Naive thymus-derived CD8-positive, alpha-beta T cell (primary cell): Measurements from ENCODE around the gene ABL1. TPM values are rescaled to one million over a fixed set of nuclear protein-coding genes. Genes with fewer than 3 reads are reported as not detected.
A peak's percentile ranks its signal among the peaks of the same experiment; 100 is the strongest.
"Not testable (repeated sequence)": the region's sequence is repeated elsewhere in the genome, so short reads cannot be mapped to it uniquely, and the experiment has no call there.

Experiments used
- ATAC-seq, 2 donors: fragments of 150-1000 bp; cut with Tn5 transposase in 1 of 2; sonication (Bioruptor Pico), chemical (Tn5 transposase) in 1 of 2; 1 replicate in 1 of 2; 2 replicates in 1 of 2; pipeline ENCODE4 v1.10.0; 2021; ENCODE audit warnings: mild to moderate bottlenecking in 2 of 2, moderate library complexity in 2 of 2
- POLR2A ChIA-PET: fragments of 350-600 bp; sonication (Branson Sonifier 250); formaldehyde crosslinking; loops from one replicate; lab custom pipeline; 2021; ENCODE audit warnings: antibody characterized with exemption; lab: Charles Lee
- DNase-seq, 10 donors: peaks; one replicate each; pipeline versions ENCODE4 v3.0.0 to v3.0.0-alpha.2; 2020 to 2022
- H3K27ac Mint-ChIP-seq, 10 donors: one replicate each; pipeline ENCODE4 v1.8.0; 2020 to 2022; ENCODE audit warnings: mild to moderate bottlenecking in 10 of 10, mixed read lengths in 10 of 10, moderate library complexity in 4 of 10, inconsistent platforms in 1 of 10
- H3K27me3 Mint-ChIP-seq, 5 donors: one replicate each; pipeline ENCODE4 v1.8.0; 2021 to 2022; ENCODE audit warnings: mixed read lengths in 5 of 5
- H3K36me3 Mint-ChIP-seq, 3 donors: one replicate each; pipeline ENCODE4 v1.8.0; 2020 to 2022; ENCODE audit warnings: mixed read lengths in 3 of 3, mild to moderate bottlenecking in 2 of 3, inconsistent platforms in 1 of 3
- H3K4me1 Mint-ChIP-seq, 4 donors: one replicate each; pipeline ENCODE4 v1.8.0; 2021 to 2022; ENCODE audit warnings: mixed read lengths in 4 of 4
- H3K4me3 Mint-ChIP-seq, 10 donors: one replicate each; pipeline ENCODE4 v1.8.0; 2020 to 2022; ENCODE audit warnings: mild to moderate bottlenecking in 10 of 10, mixed read lengths in 10 of 10, moderate library complexity in 6 of 10, inconsistent platforms in 1 of 10
- H3K9me3 Mint-ChIP-seq, 9 donors: one replicate each; pipeline ENCODE4 v1.8.0; 2020 to 2022; ENCODE audit warnings: mixed read lengths in 9 of 9, mild to moderate bottlenecking in 3 of 9, inconsistent platforms in 1 of 9, moderate library complexity in 1 of 9
- polyA plus RNA-seq, 3 donors: library from polyadenylated mRNA; unstranded; fragments of 300-500 nt; fragmentation: Illumina TruSeq; gene quantifications; one replicate each; pipeline ENCODE4 v1.2.3, GENCODE V29; 2021
- total RNA-seq, 8 experiments: library from RNA in 2 of 8; stranded (reverse) in 2 of 8; gene quantifications; one replicate each; pipeline ENCODE4 v1.2.3 and lab custom pipeline; 2021 to 2026

ABL1 gene
- 10 to 100 TPM; 34.3 to 38.9 TPM for total RNA-seq
- polyA plus RNA-seq: 10 to 100 TPM in 2 of 3 donors, 1 to 10 TPM in 1; 6.4 to 16.8 (median 11.0) TPM
- 51.2 to 66.5 (median 57.9) reads per million in 6 experiments for total RNA-seq (lab: John Stamatoyannopoulos, UW)

- peak within 1 kb of the TSS; percentile 86 to 97 (median 95) for H3K4me3 Mint-ChIP-seq
- no peaks in the 10 kb centered on the region for H3K36me3 Mint-ChIP-seq
- POLR2A ChIA-PET: interaction anchor here (0.7 to 0.8 kb wide), 2 partner anchors 44 to 122 kb away, joined by 3 read pairs; no protein-coding TSS in a partner anchor
- H3K27me3 Mint-ChIP-seq: no peaks in the 10 kb centered on the region
- H3K9me3 Mint-ChIP-seq: no peaks in the 10 kb centered on the region
- peaks cover 23 to 58% (median 49%) of the 10 kb centered on the region in 4 donors for H3K4me1 Mint-ChIP-seq
- H3K27ac Mint-ChIP-seq: peak within 1 kb of the TSS; percentile 84 to 97 (median 91)
- DNase-seq: peak; percentile 30 to 82 (median 67)
- peak; percentile 82 to 85 for ATAC-seq
Observed at GRCh38 chr9:130834371-130835336, at the start of gene ABL1. TSS of gene ABL1 (plus strand) at chr9:130835254. CDS start at chr9:130835447, 193 bp downstream.

- H3K27ac Mint-ChIP-seq: no peak overlapping the region
- ATAC-seq: no peak
- H3K4me1 Mint-ChIP-seq: peaks cover 3 to 15% (median 11%) of the 10 kb centered on the region in 4 donors
- DNase-seq: no peak
- H3K4me3 Mint-ChIP-seq: no peak overlapping the region
- H3K9me3 Mint-ChIP-seq: peaks cover 0 to 26% (median 8%) of the 10 kb centered on the region in 9 donors
- H3K36me3 Mint-ChIP-seq: peaks cover 12 to 29% (median 24%) of the 10 kb centered on the region in 3 donors
- H3K27me3 Mint-ChIP-seq: no peaks in the 10 kb centered on the region
- POLR2A ChIA-PET: no interaction called here
Observed at GRCh38 chr9:130785940-130786508, 49.0 kb upstream of the ABL1 start.

GRCh38 chr9:130786526-130786925 lies 48.5 kb upstream of the ABL1 start:
- DNase-seq: no peak
- POLR2A ChIA-PET: no interaction called here

GRCh38 chr9:130789747-130790672 lies 45.0 kb upstream of the ABL1 start:
- H3K36me3 Mint-ChIP-seq: peaks cover 4 to 29% (median 24%) of the 10 kb centered on the region in 3 donors
- peak overlapping the region in 1 of 10 donors; percentile 2 for H3K4me3 Mint-ChIP-seq
- H3K4me1 Mint-ChIP-seq: peaks cover 3 to 17% (median 14%) of the 10 kb centered on the region in 4 donors
- DNase-seq (no peak), ATAC-seq (no peak)
- H3K27ac Mint-ChIP-seq: peak overlapping the region in 1 of 10 donors; percentile 46
- peaks cover 0 to 26% (median 8%) of the 10 kb centered on the region in 9 donors for H3K9me3 Mint-ChIP-seq
- no peaks in the 10 kb centered on the region for H3K27me3 Mint-ChIP-seq
- POLR2A ChIA-PET: no interaction called here

More at GRCh38 chr9:130786526-130786925, 48.5 kb upstream of the ABL1 start:
- H3K4me3 Mint-ChIP-seq: no peak overlapping the region
- no peak overlapping the region for H3K27ac Mint-ChIP-seq
- H3K9me3 Mint-ChIP-seq: peaks cover 0 to 26% (median 8%) of the 10 kb centered on the region in 9 donors
- H3K36me3 Mint-ChIP-seq: peaks cover 11 to 29% (median 24%) of the 10 kb centered on the region in 3 donors
- H3K4me1 Mint-ChIP-seq: peaks cover 3 to 16% (median 10%) of the 10 kb centered on the region in 4 donors
- no peaks in the 10 kb centered on the region for H3K27me3 Mint-ChIP-seq
- ATAC-seq: no peak

GRCh38 chr9:130791303-130791894 lies 43.7 kb upstream of the ABL1 start:
- DNase-seq (no peak), ATAC-seq (no peak)
- Mint-ChIP-seq H3K27me3 (no peaks in the 10 kb centered on the region), H3K36me3 (peaks cover 4 to 29% (median 24%) of the 10 kb centered on the region in 3 donors), H3K27ac (no peak overlapping the region), H3K9me3 (peaks cover 0 to 26% (median 8%) of the 10 kb centered on the region in 9 donors), H3K4me3 (no peak overlapping the region), H3K4me1 (peaks cover 2 to 17% (median 15%) of the 10 kb centered on the region in 4 donors)
- POLR2A ChIA-PET: no interaction called here

GRCh38 chr9:130793589-130793988 lies 41.5 kb upstream of the ABL1 start:
- H3K27me3 Mint-ChIP-seq: no peaks in the 10 kb centered on the region
- DNase-seq: no peak
- H3K4me3 Mint-ChIP-seq: no peak overlapping the region
- peaks cover 0 to 18% (median 8%) of the 10 kb centered on the region in 9 donors for H3K9me3 Mint-ChIP-seq
- peaks cover 0 to 18% (median 15%) of the 10 kb centered on the region in 4 donors for H3K4me1 Mint-ChIP-seq
- peaks cover 4 to 14% (median 14%) of the 10 kb centered on the region in 3 donors for H3K36me3 Mint-ChIP-seq
- H3K27ac Mint-ChIP-seq: no peak overlapping the region
- ATAC-seq: no peak
- POLR2A ChIA-PET: no interaction called here

- Mint-ChIP-seq H3K4me1 (peaks cover 0 to 19% (median 15%) of the 10 kb centered on the region in 4 donors), H3K9me3 (peaks cover 0 to 13% (median 7%) of the 10 kb centered on the region in 9 donors)
- H3K4me3 Mint-ChIP-seq, POLR2A ChIA-PET, H3K27ac Mint-ChIP-seq, DNase-seq, H3K36me3 Mint-ChIP-seq, ATAC-seq, H3K27me3 Mint-ChIP-seq: not testable (repeated sequence)
Observed at GRCh38 chr9:130794021-130794420, 41.0 kb upstream of the ABL1 start.

GRCh38 chr9:130794423-130794822 lies 40.6 kb upstream of the ABL1 start:
- H3K9me3 Mint-ChIP-seq, POLR2A ChIA-PET: not testable (repeated sequence)

GRCh38 chr9:130794923-130795495 lies 40.0 kb upstream of the ABL1 start:
- no peak overlapping the region for H3K4me3 Mint-ChIP-seq
- no peak overlapping the region for H3K27ac Mint-ChIP-seq
- H3K36me3 Mint-ChIP-seq: peaks cover 0 to 1% (median 0%) of the 10 kb centered on the region in 3 donors
- DNase-seq: no peak
- ATAC-seq: no peak
- POLR2A ChIA-PET: no interaction called here
- H3K27me3 Mint-ChIP-seq: no peaks in the 10 kb centered on the region
- peaks cover 0 to 5% (median 2%) of the 10 kb centered on the region in 9 donors for H3K9me3 Mint-ChIP-seq
- peaks cover 0 to 20% (median 16%) of the 10 kb centered on the region in 4 donors for H3K4me1 Mint-ChIP-seq

More at GRCh38 chr9:130794423-130794822, 40.6 kb upstream of the ABL1 start:
- H3K27ac Mint-ChIP-seq, H3K27me3 Mint-ChIP-seq, H3K4me3 Mint-ChIP-seq, DNase-seq, ATAC-seq, H3K36me3 Mint-ChIP-seq: not testable (repeated sequence)
- peaks cover 0 to 20% (median 16%) of the 10 kb centered on the region in 4 donors for H3K4me1 Mint-ChIP-seq

- not testable (repeated sequence) for H3K9me3 Mint-ChIP-seq, H3K27ac Mint-ChIP-seq, DNase-seq, ATAC-seq, H3K27me3 Mint-ChIP-seq, H3K36me3 Mint-ChIP-seq, H3K4me3 Mint-ChIP-seq
- POLR2A ChIA-PET: interaction anchor here (0.7 kb wide), 1 partner anchor 12 kb away, joined by 4 read pairs; no protein-coding TSS in a partner anchor
- H3K4me1 Mint-ChIP-seq: peaks cover 7 to 26% (median 13%) of the 10 kb centered on the region in 4 donors
Observed at GRCh38 chr9:130803116-130803515, 31.9 kb upstream of the ABL1 start.
